CD14-positive monocyte (primary cell): ENCODE measurements around the gene STIL. TPM values are rescaled to one million over a fixed set of nuclear protein-coding genes. Genes with fewer than 3 reads are reported as not detected.

Experiments
- DNase-seq, 3 donors: peaks; one replicate each; pipeline ENCODE4 v3.0.0-alpha.2; 2011 to 2022
- H2AFZ ChIP-seq: 2 replicates; pipeline ENCODE4 v1.6.0; 2012; ENCODE audit warnings: mild to moderate bottlenecking, low read depth, low read length, inconsistent platforms; ENCODE audit not compliant: insufficient read depth, poor library complexity, severe bottlenecking
- H3K27ac ChIP-seq, 2 donors: 1 replicate in 1 of 2; 2 replicates in 1 of 2; pipeline ENCODE4 v1.5.1; 2012 to 2013; ENCODE audit warnings: low read length in 2 of 2, control low read depth in 1 of 2, inconsistent platforms in 1 of 2, low read depth in 1 of 2, mild to moderate bottlenecking in 1 of 2
- H3K27me3 ChIP-seq, 2 donors: one replicate each; pipeline versions ENCODE4 v1.6.0 to v1.6.1; 2011 to 2013; ENCODE audit warnings: low read length in 2 of 2; ENCODE audit not compliant: control insufficient read depth in 2 of 2, insufficient read depth in 2 of 2
- H3K36me3 ChIP-seq, 2 donors: replicated peaks in 1 of 2; 1 replicate in 1 of 2; 2 replicates in 1 of 2; pipeline versions ENCODE4 v1.5.1 to v1.6.1; 2012 to 2013; ENCODE audit warnings: low read length in 2 of 2, control low read depth in 1 of 2, inconsistent platforms in 1 of 2, mild to moderate bottlenecking in 1 of 2; ENCODE audit not compliant: insufficient read depth in 2 of 2, control insufficient read depth in 1 of 2
- H3K4me1 ChIP-seq, 2 donors: 1 replicate in 1 of 2; 2 replicates in 1 of 2; pipeline versions ENCODE4 v1.5.1 to v1.6.1; 2012 to 2013; ENCODE audit warnings: low read length in 2 of 2, control low read depth in 1 of 2, inconsistent platforms in 1 of 2, mild to moderate bottlenecking in 1 of 2, moderate library complexity in 1 of 2; ENCODE audit not compliant: insufficient read depth in 2 of 2, control insufficient read depth in 1 of 2
- H3K4me2 ChIP-seq: replicated peaks from 2 replicates; pipeline ENCODE3; 2012; ENCODE audit warnings: low read length, moderate library complexity, mild to moderate bottlenecking; ENCODE audit not compliant: poor library complexity, severe bottlenecking; ENCODE audit errors: extremely low read depth
- H3K4me3 ChIP-seq, 3 experiments: fragments of 200-600 bp in 1 of 3; sonication (generic) in 1 of 3; replicated peaks in 1 of 3; 1 replicate in 2 of 3; 2 replicates in 1 of 3; pipeline ENCODE4 v1.5.1; 2011 to 2013; ENCODE audit warnings: low read length in 3 of 3, mild to moderate bottlenecking in 3 of 3, control low read depth in 2 of 3, low read depth in 2 of 3, inconsistent platforms in 1 of 3, moderate library complexity in 1 of 3
- H3K79me2 ChIP-seq: 2 replicates; pipeline ENCODE4 v1.6.0; 2012; ENCODE audit warnings: mild to moderate bottlenecking, control low read depth, inconsistent platforms, low read length, moderate library complexity; ENCODE audit not compliant: insufficient read depth
- H3K9ac ChIP-seq: 2 replicates; pipeline ENCODE4 v1.6.0; 2017; ENCODE audit warnings: low read length, mild to moderate bottlenecking; ENCODE audit not compliant: insufficient read depth, poor library complexity, severe bottlenecking
- H3K9me3 ChIP-seq, 2 donors: replicated peaks in 1 of 2; 1 replicate in 1 of 2; 2 replicates in 1 of 2; pipeline versions ENCODE4 v1.5.1 to v1.6.1; 2012 to 2013; ENCODE audit warnings: low read length in 2 of 2, control low read depth in 1 of 2; ENCODE audit not compliant: control insufficient read depth in 1 of 2, insufficient read depth in 1 of 2
- H4K20me1 ChIP-seq: 2 replicates; pipeline ENCODE4 v1.6.0; 2012; ENCODE audit warnings: mild to moderate bottlenecking, low read length, control low read depth, moderate library complexity; ENCODE audit not compliant: insufficient read depth
- H3K27ac Mint-ChIP-seq, 7 donors: one replicate each; pipeline ENCODE4 v1.8.0; 2020; ENCODE audit warnings: mild to moderate bottlenecking in 7 of 7, mixed read lengths in 7 of 7, moderate library complexity in 6 of 7, inconsistent platforms in 2 of 7
- H3K27me3 Mint-ChIP-seq, 3 donors: one replicate each; pipeline ENCODE4 v1.8.0; 2021 to 2022; ENCODE audit warnings: low read depth in 3 of 3, mild to moderate bottlenecking in 3 of 3, mixed read lengths in 3 of 3, moderate library complexity in 3 of 3, inconsistent platforms in 1 of 3
- H3K36me3 Mint-ChIP-seq, 2 donors: one replicate each; pipeline ENCODE4 v1.8.0; 2020; ENCODE audit warnings: mixed read lengths in 2 of 2, inconsistent platforms in 1 of 2, mild to moderate bottlenecking in 1 of 2
- H3K4me1 Mint-ChIP-seq: one replicate; pipeline ENCODE4 v1.8.0; 2020; ENCODE audit warnings: mild to moderate bottlenecking, mixed read lengths
- H3K4me3 Mint-ChIP-seq, 2 donors: one replicate each; pipeline ENCODE4 v1.8.0; 2020; ENCODE audit warnings: mild to moderate bottlenecking in 2 of 2, mixed read lengths in 2 of 2, moderate library complexity in 1 of 2
- H3K9me3 Mint-ChIP-seq, 7 donors: one replicate each; pipeline ENCODE4 v1.8.0; 2020 to 2022; ENCODE audit warnings: mixed read lengths in 7 of 7, mild to moderate bottlenecking in 6 of 7, moderate library complexity in 6 of 7, inconsistent platforms in 2 of 7
- CTCF ChIP-seq: fragments of 200-600 bp; IDR thresholded peaks from one replicate; pipeline ENCODE4 v1.8.0; 2022; ENCODE audit warnings: antibody characterized with exemption, mild to moderate bottlenecking
- WGBS: methylation state at CpG from one replicate; pipeline ENCODE4 v1.1.5; 2013; ENCODE audit warnings: missing lambda C conversion rate; ENCODE audit not compliant: insufficient coverage; 5-methylcytosine and 5-hydroxymethylcytosine counted together
- intact Hi-C, 2 donors: fragments of 100-400 bp; cut with micrococcal nuclease; formaldehyde crosslinking; loops; one replicate each; pipeline versions ENCODE4 v1.15.0 to v1.15.1; 2023
- polyA plus RNA-seq, 3 donors: library from polyadenylated mRNA; depleted of rRNA in 1 of 3; unstranded in 2 of 3; stranded (reverse) in 1 of 3; fragments of 300-500 nt in 2 of 3; fragments of >200 nt in 1 of 3; fragmentation: Illumina TruSeq in 2 of 3; gene quantifications; 1 replicate in 2 of 3; 2 replicates in 1 of 3; pipeline ENCODE4 v1.2.3, GENCODE V29; 2012 to 2021

The STIL gene
- polyA plus RNA-seq, 3 donors, result 0.16 to 0.31 (median 0.27) TPM

- H4K20me1 ChIP-seq, result no peaks in the 10 kb centered on the region
- no peaks in the 10 kb centered on the region for H3K36me3 ChIP-seq
- H3K4me2 ChIP-seq, result no peak overlapping the region
- no peaks in the 10 kb centered on the region for H3K27me3 ChIP-seq
- H3K79me2 ChIP-seq, result no peaks in the 10 kb centered on the region
- peaks cover 12 to 15% of the 10 kb centered on the region in 2 donors for H3K4me1 ChIP-seq
- no peaks in the 10 kb centered on the region for H3K36me3 Mint-ChIP-seq
- TF ChIP-seq CTCF, result no peak
- peaks cover 0 to 4% (median 1%) of the 10 kb centered on the region in 3 donors for H3K27me3 Mint-ChIP-seq
- no peaks in the 10 kb centered on the region for H3K4me1 Mint-ChIP-seq
- no peak overlapping the region for H3K9ac ChIP-seq
- no peak overlapping the region for H3K27ac ChIP-seq
- intact Hi-C loops, result no loop called here
- H3K27ac Mint-ChIP-seq, result no peak overlapping the region
- H3K9me3 Mint-ChIP-seq, result no peaks in the 10 kb centered on the region
- no peak overlapping the region for H3K4me3 Mint-ChIP-seq
- no peak overlapping the region for H2AFZ ChIP-seq
- 11% methylated on average over 3 of the region's 3 CpGs for WGBS
- DNase-seq, result no peak
- H3K4me3 ChIP-seq, result no peak overlapping the region
- no peaks in the 10 kb centered on the region for H3K9me3 ChIP-seq
These were observed 99.4 kb downstream of the STIL start for GRCh38 chr1:47214549-47214948.

- H2AFZ ChIP-seq, result no peak overlapping the region
- 96% methylated on average over 5 of the region's 11 CpGs for WGBS
- no peaks in the 10 kb centered on the region for H3K36me3 ChIP-seq
- H3K27ac Mint-ChIP-seq, result no peak overlapping the region
- H3K27ac ChIP-seq, result no peak overlapping the region
- no peaks in the 10 kb centered on the region for H3K27me3 ChIP-seq
- intact Hi-C loops, result no loop called here
- no peaks in the 10 kb centered on the region for H3K36me3 Mint-ChIP-seq
- H3K4me3 ChIP-seq, result no peak overlapping the region
- peaks cover 0 to 2% (median 1%) of the 10 kb centered on the region in 3 donors for H3K27me3 Mint-ChIP-seq
- no peaks in the 10 kb centered on the region for H4K20me1 ChIP-seq
- H3K4me2 ChIP-seq, result no peak overlapping the region
- H3K9ac ChIP-seq, result no peak overlapping the region
- DNase-seq, result no peak
- TF ChIP-seq CTCF, result no peak
- H3K4me1 Mint-ChIP-seq, result no peaks in the 10 kb centered on the region
- no peak overlapping the region for H3K4me3 Mint-ChIP-seq
- H3K79me2 ChIP-seq, result no peaks in the 10 kb centered on the region
- H3K9me3 Mint-ChIP-seq, result no peaks in the 10 kb centered on the region
- H3K9me3 ChIP-seq, result no peaks in the 10 kb centered on the region
- H3K4me1 ChIP-seq, result peaks cover 12 to 15% of the 10 kb centered on the region in 2 donors
These were observed 100.5 kb downstream of the STIL start for GRCh38 chr1:47213230-47213963.
